NCI-H2029 treated with DMSO at 0.1 percent for 48 hours (cell line): ENCODE data around the gene OSBPL8.

Source experiments
- DNase-seq: peaks from one replicate; lab custom pipeline; 2025; lab: John Stamatoyannopoulos, UW

OSBPL8 gene

DNA sequence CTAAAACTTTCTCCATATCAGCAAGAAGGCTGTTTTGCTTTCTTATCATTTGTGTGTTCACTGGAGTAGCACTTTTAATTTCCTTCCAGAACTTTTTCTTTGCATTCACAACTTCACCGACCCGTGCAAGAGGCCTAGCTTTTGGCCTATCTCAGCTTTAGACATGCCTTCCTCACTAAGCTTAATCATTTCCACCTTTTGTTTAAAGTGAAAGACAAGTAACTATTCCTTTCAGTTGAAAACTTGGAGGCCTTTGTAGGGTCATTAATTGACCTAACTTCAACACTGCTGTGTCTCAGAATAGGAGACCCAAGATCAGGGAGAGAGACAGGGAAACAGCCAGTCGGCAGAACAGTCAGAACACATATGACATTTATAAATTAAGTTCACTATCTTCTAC lies 250.7 kb downstream of the OSBPL8 start:
- no peak for DNase-seq

DNA sequence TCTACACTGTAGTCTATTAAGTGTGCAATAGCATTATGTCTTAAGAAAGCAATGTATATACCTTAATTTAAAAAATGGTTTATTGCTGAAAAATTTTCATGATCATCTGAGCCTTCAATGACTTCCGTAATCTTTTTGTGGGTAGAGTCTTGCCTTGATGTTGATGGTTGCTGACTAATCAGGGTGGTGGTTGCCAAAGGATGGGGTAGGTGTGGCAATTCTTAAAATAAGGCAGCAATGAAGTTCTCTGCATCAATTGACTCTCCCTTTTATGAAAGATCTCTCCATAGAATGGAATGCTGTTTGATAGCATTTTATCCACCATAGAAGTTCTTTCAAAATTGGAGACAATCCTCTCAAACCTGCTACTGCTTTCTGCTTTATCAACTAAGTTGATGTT lies 252.5 kb downstream of the OSBPL8 start:
- DNase-seq: no peak

DNA sequence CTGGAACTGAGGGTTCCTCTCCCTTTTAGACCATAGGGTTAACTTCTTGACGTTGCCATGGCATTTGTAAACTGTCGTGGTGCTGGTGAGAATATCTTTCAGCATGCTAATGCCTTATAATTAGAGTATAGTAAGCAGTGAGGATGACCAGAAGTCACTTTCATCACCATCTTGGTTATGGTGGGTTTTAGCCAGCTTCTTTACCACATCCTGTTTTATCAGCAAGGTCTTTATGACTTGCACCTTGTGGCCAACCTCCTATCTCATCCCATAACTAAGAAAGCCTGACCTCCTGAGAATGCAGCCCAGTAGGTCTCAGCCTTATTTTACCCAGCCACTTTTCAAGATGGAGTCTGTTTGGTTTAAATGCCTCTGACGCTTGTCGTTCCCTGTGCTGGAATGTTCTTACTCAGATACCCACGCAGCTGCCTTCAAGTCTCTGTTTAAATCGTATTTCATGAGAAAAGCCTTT lies 255.5 kb downstream of the OSBPL8 start:
- no peak for DNase-seq

DNA sequence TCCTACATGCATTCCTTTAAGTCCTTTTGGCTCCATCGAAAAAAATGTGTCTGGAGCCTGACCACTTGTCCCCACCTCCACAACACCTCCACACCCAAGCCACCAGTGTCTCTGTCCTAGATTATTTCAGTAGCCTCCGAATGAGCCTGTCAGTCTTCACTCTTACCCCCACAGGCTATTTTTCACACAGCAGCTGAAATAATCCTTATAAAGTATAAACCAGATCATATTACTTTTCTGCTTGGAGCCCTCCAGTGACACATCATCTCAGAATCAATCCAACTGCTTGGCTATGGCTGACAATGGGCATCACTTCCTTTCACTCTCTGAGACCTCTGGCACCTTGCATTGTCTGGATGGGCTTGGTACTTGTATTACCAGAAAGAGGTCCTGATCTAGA lies 256.2 kb downstream of the OSBPL8 start:
- DNase-seq: no peak
